CD14-positive monocyte (primary cell): ENCODE data around the gene RFFL. TPM values are rescaled to one million over a fixed set of nuclear protein-coding genes. Genes with fewer than 3 reads are reported as not detected.

Source experiments
- DNase-seq, 3 donors: peaks; one replicate each; pipeline ENCODE4 v3.0.0-alpha.2; 2011 to 2022
- H2AFZ ChIP-seq: 2 replicates; pipeline ENCODE4 v1.6.0; 2012; ENCODE audit warnings: mild to moderate bottlenecking, low read depth, low read length, inconsistent platforms; ENCODE audit not compliant: insufficient read depth, poor library complexity, severe bottlenecking
- H3K27ac ChIP-seq, 2 donors: 1 replicate in 1 of 2; 2 replicates in 1 of 2; pipeline ENCODE4 v1.5.1; 2012 to 2013; ENCODE audit warnings: low read length in 2 of 2, control low read depth in 1 of 2, inconsistent platforms in 1 of 2, low read depth in 1 of 2, mild to moderate bottlenecking in 1 of 2
- H3K27me3 ChIP-seq, 2 donors: one replicate each; pipeline versions ENCODE4 v1.6.0 to v1.6.1; 2011 to 2013; ENCODE audit warnings: low read length in 2 of 2; ENCODE audit not compliant: control insufficient read depth in 2 of 2, insufficient read depth in 2 of 2
- H3K36me3 ChIP-seq, 2 donors: replicated peaks in 1 of 2; 1 replicate in 1 of 2; 2 replicates in 1 of 2; pipeline versions ENCODE4 v1.5.1 to v1.6.1; 2012 to 2013; ENCODE audit warnings: low read length in 2 of 2, control low read depth in 1 of 2, inconsistent platforms in 1 of 2, mild to moderate bottlenecking in 1 of 2; ENCODE audit not compliant: insufficient read depth in 2 of 2, control insufficient read depth in 1 of 2
- H3K4me1 ChIP-seq, 2 donors: 1 replicate in 1 of 2; 2 replicates in 1 of 2; pipeline versions ENCODE4 v1.5.1 to v1.6.1; 2012 to 2013; ENCODE audit warnings: low read length in 2 of 2, control low read depth in 1 of 2, inconsistent platforms in 1 of 2, mild to moderate bottlenecking in 1 of 2, moderate library complexity in 1 of 2; ENCODE audit not compliant: insufficient read depth in 2 of 2, control insufficient read depth in 1 of 2
- H3K4me2 ChIP-seq: replicated peaks from 2 replicates; pipeline ENCODE3; 2012; ENCODE audit warnings: low read length, moderate library complexity, mild to moderate bottlenecking; ENCODE audit not compliant: poor library complexity, severe bottlenecking; ENCODE audit errors: extremely low read depth
- H3K4me3 ChIP-seq, 3 experiments: fragments of 200-600 bp in 1 of 3; sonication (generic) in 1 of 3; replicated peaks in 1 of 3; 1 replicate in 2 of 3; 2 replicates in 1 of 3; pipeline ENCODE4 v1.5.1; 2011 to 2013; ENCODE audit warnings: low read length in 3 of 3, mild to moderate bottlenecking in 3 of 3, control low read depth in 2 of 3, low read depth in 2 of 3, inconsistent platforms in 1 of 3, moderate library complexity in 1 of 3
- H3K79me2 ChIP-seq: 2 replicates; pipeline ENCODE4 v1.6.0; 2012; ENCODE audit warnings: mild to moderate bottlenecking, control low read depth, inconsistent platforms, low read length, moderate library complexity; ENCODE audit not compliant: insufficient read depth
- H3K9ac ChIP-seq: 2 replicates; pipeline ENCODE4 v1.6.0; 2017; ENCODE audit warnings: low read length, mild to moderate bottlenecking; ENCODE audit not compliant: insufficient read depth, poor library complexity, severe bottlenecking
- H3K9me3 ChIP-seq, 2 donors: replicated peaks in 1 of 2; 1 replicate in 1 of 2; 2 replicates in 1 of 2; pipeline versions ENCODE4 v1.5.1 to v1.6.1; 2012 to 2013; ENCODE audit warnings: low read length in 2 of 2, control low read depth in 1 of 2; ENCODE audit not compliant: control insufficient read depth in 1 of 2, insufficient read depth in 1 of 2
- H4K20me1 ChIP-seq: 2 replicates; pipeline ENCODE4 v1.6.0; 2012; ENCODE audit warnings: mild to moderate bottlenecking, low read length, control low read depth, moderate library complexity; ENCODE audit not compliant: insufficient read depth
- H3K27ac Mint-ChIP-seq, 7 donors: one replicate each; pipeline ENCODE4 v1.8.0; 2020; ENCODE audit warnings: mild to moderate bottlenecking in 7 of 7, mixed read lengths in 7 of 7, moderate library complexity in 6 of 7, inconsistent platforms in 2 of 7
- H3K27me3 Mint-ChIP-seq, 3 donors: one replicate each; pipeline ENCODE4 v1.8.0; 2021 to 2022; ENCODE audit warnings: low read depth in 3 of 3, mild to moderate bottlenecking in 3 of 3, mixed read lengths in 3 of 3, moderate library complexity in 3 of 3, inconsistent platforms in 1 of 3
- H3K36me3 Mint-ChIP-seq, 2 donors: one replicate each; pipeline ENCODE4 v1.8.0; 2020; ENCODE audit warnings: mixed read lengths in 2 of 2, inconsistent platforms in 1 of 2, mild to moderate bottlenecking in 1 of 2
- H3K4me1 Mint-ChIP-seq: one replicate; pipeline ENCODE4 v1.8.0; 2020; ENCODE audit warnings: mild to moderate bottlenecking, mixed read lengths
- H3K4me3 Mint-ChIP-seq, 2 donors: one replicate each; pipeline ENCODE4 v1.8.0; 2020; ENCODE audit warnings: mild to moderate bottlenecking in 2 of 2, mixed read lengths in 2 of 2, moderate library complexity in 1 of 2
- H3K9me3 Mint-ChIP-seq, 7 donors: one replicate each; pipeline ENCODE4 v1.8.0; 2020 to 2022; ENCODE audit warnings: mixed read lengths in 7 of 7, mild to moderate bottlenecking in 6 of 7, moderate library complexity in 6 of 7, inconsistent platforms in 2 of 7
- CTCF ChIP-seq: fragments of 200-600 bp; IDR thresholded peaks from one replicate; pipeline ENCODE4 v1.8.0; 2022; ENCODE audit warnings: antibody characterized with exemption, mild to moderate bottlenecking
- WGBS: methylation state at CpG from one replicate; pipeline ENCODE4 v1.1.5; 2013; ENCODE audit warnings: missing lambda C conversion rate; ENCODE audit not compliant: insufficient coverage; 5-methylcytosine and 5-hydroxymethylcytosine counted together
- intact Hi-C, 2 donors: fragments of 100-400 bp; cut with micrococcal nuclease; formaldehyde crosslinking; loops; one replicate each; pipeline versions ENCODE4 v1.15.0 to v1.15.1; 2023
- polyA plus RNA-seq, 3 donors: library from polyadenylated mRNA; depleted of rRNA in 1 of 3; unstranded in 2 of 3; stranded (reverse) in 1 of 3; fragments of 300-500 nt in 2 of 3; fragments of >200 nt in 1 of 3; fragmentation: Illumina TruSeq in 2 of 3; gene quantifications; 1 replicate in 2 of 3; 2 replicates in 1 of 3; pipeline ENCODE4 v1.2.3, GENCODE V29; 2012 to 2021

The RFFL gene
- polyA plus RNA-seq, 3 donors = 16.1 to 25.1 (median 24.7) TPM

- Histone ChIP-seq H3K4me2 (no peak overlapping the region), H3K79me2 (peaks cover 78% of the 10 kb centered on the region), H3K27ac (peak overlapping the region; percentile 80 to 91), H3K9me3 (no peaks in the 10 kb centered on the region), H3K9ac (no peak overlapping the region), H2AFZ (no peak overlapping the region), H3K4me1 (peaks cover 53 to 56% of the 10 kb centered on the region in 2 donors), H4K20me1 (no peaks in the 10 kb centered on the region), H3K4me3 (no peak overlapping the region), H3K27me3 (no peaks in the 10 kb centered on the region), H3K36me3 (no peaks in the 10 kb centered on the region)
- Mint-ChIP-seq H3K27ac (peak overlapping the region; percentile 46 to 98 (median 80)), H3K27me3 (peaks cover 0 to 2% (median 0%) of the 10 kb centered on the region in 3 donors), H3K4me3 (no peak overlapping the region), H3K4me1 (peaks cover 64% of the 10 kb centered on the region), H3K36me3 (peaks cover 14 to 21% of the 10 kb centered on the region in 2 donors), H3K9me3 (peaks cover 0 to 3% (median 0%) of the 10 kb centered on the region in 7 donors)
- WGBS = 83% methylated on average over 2 of the region's 2 CpGs
- no peak for DNase-seq
- no peak for TF ChIP-seq CTCF
- intact Hi-C loops = loop anchor here in 1 of 2 donors (5.0 kb wide), 1 partner anchor 37 kb away; no protein-coding TSS in a partner anchor
Observed at GRCh38 chr17:35050170-35050569, 13.3 kb downstream of the RFFL start.

GRCh38 chr17:35048685-35049379 is 14.7 kb downstream of the RFFL start:
- no peak for DNase-seq
- H3K79me2 ChIP-seq = peaks cover 77% of the 10 kb centered on the region
- Mint-ChIP-seq H3K4me3 (no peak overlapping the region), H3K36me3 (peaks cover 12 to 18% of the 10 kb centered on the region in 2 donors), H3K4me1 (peaks cover 62% of the 10 kb centered on the region), H3K27me3 (peaks cover 0 to 2% (median 0%) of the 10 kb centered on the region in 3 donors), H3K27ac (peak overlapping the region in 3 of 7 donors; percentile 19 to 58 (median 47)), H3K9me3 (peaks cover 0 to 3% (median 0%) of the 10 kb centered on the region in 7 donors)
- H3K9ac ChIP-seq = no peak overlapping the region
- H2AFZ ChIP-seq = no peak overlapping the region
- intact Hi-C loops = loop anchor here in 1 of 2 donors (5.0 kb wide), 1 partner anchor 38 kb away; no protein-coding TSS in a partner anchor
- no peak overlapping the region for H3K27ac ChIP-seq
- no peak for TF ChIP-seq CTCF
- H3K4me2 ChIP-seq = no peak overlapping the region
- 100% methylated on average over 1 of the region's 3 CpGs for WGBS
- H3K9me3 ChIP-seq = no peaks in the 10 kb centered on the region
- no peak overlapping the region for H3K4me3 ChIP-seq
- H3K27me3 ChIP-seq = no peaks in the 10 kb centered on the region
- H3K4me1 ChIP-seq = peaks cover 53 to 57% of the 10 kb centered on the region in 2 donors
- no peaks in the 10 kb centered on the region for H3K36me3 ChIP-seq
- peaks cover 3% of the 10 kb centered on the region for H4K20me1 ChIP-seq
